Gastroesophageal sphincter (tissue), 4 donors: ENCODE results near the gene ACAP1. TPM values are rescaled to one million over a fixed set of nuclear protein-coding genes. Genes with fewer than 3 reads are reported as not detected.
"Not testable (repeated sequence)": the region's sequence is repeated elsewhere in the genome, so short reads cannot be mapped to it uniquely, and the experiment has no call there.

ENCODE experiments used
- ATAC-seq: fragments of 150-250 bp; one replicate; pipeline ENCODE4 v1.9.1; 2016; ENCODE audit warnings: mild to moderate bottlenecking, moderate library complexity
- H3K27ac ChIP-seq, 4 donors: fragments of 200-600 bp; sonication (generic) in 3 of 4; 1 replicate in 3 of 4; 2 replicates in 1 of 4; pipeline ENCODE4 v1.5.1; 2016 to 2019
- H3K27me3 ChIP-seq: fragments of 200-600 bp; sonication (generic); one replicate; pipeline ENCODE4 v1.5.1; 2019
- H3K36me3 ChIP-seq, 2 donors: fragments of 200-600 bp; sonication (generic); one replicate each; pipeline ENCODE4 v1.5.1; 2019; ENCODE audit warnings: control low read depth in 1 of 2
- H3K4me1 ChIP-seq, 3 donors: fragments of 200-600 bp; sonication (generic); 1 replicate in 2 of 3; 2 replicates in 1 of 3; pipeline ENCODE4 v1.5.1; 2016 to 2019; ENCODE audit warnings: control low read depth in 2 of 3
- H3K4me3 ChIP-seq, 2 donors: fragments of 200-600 bp; sonication (generic); one replicate each; pipeline ENCODE4 v1.5.1; 2019; ENCODE audit warnings: mild to moderate bottlenecking in 1 of 2, moderate library complexity in 1 of 2
- H3K9me3 ChIP-seq, 3 donors: fragments of 200-600 bp; sonication (generic); one replicate each; pipeline ENCODE4 v1.5.1; 2017 to 2019; ENCODE audit warnings: control low read depth in 2 of 3
- EP300 ChIP-seq: sonication (generic); formaldehyde crosslinking; IDR thresholded peaks from one replicate; pipeline ENCODE4 v1.6.1; 2017; ENCODE audit warnings: antibody characterized with exemption, mild to moderate bottlenecking
- POLR2A ChIP-seq, 2 donors: fragments of 450-650 bp; IDR thresholded peaks; one replicate each; pipeline ENCODE4 v1.6.1; 2017; ENCODE audit warnings: antibody characterized with exemption in 2 of 2, mild to moderate bottlenecking in 2 of 2, moderate library complexity in 1 of 2
- POLR2AphosphoS5 ChIP-seq: sonication (generic); formaldehyde crosslinking; IDR thresholded peaks from one replicate; pipeline ENCODE4 v1.6.1; 2017; ENCODE audit warnings: antibody characterized with exemption
- WGBS, 2 donors: methylation state at CpG; one replicate each; pipeline ENCODE4 v1.1.5; 2018; ENCODE audit warnings: low coverage in 1 of 2; 5-methylcytosine and 5-hydroxymethylcytosine counted together
- total RNA-seq, 4 donors: library from RNA; depleted of rRNA; stranded (reverse); fragments of >200 nt; gene quantifications; one replicate each; pipeline ENCODE4 v1.1.0, GENCODE V29; 2016
- TF ChIP-seq, protein P1 (sequence below), 4 experiments: fragments of 200-600 bp in 2 of 4; fragments of 450-650 bp in 2 of 4; sonication (generic) in 1 of 4; IDR thresholded peaks; one replicate each; pipeline ENCODE4 v1.5.1; 2017 to 2019; ENCODE audit warnings: antibody characterized with exemption in 4 of 4, mild to moderate bottlenecking in 2 of 4, moderate library complexity in 2 of 4

The ACAP1 gene
- total RNA-seq, 4 donors from 2014 or later, result 2.0 to 4.6 (median 3.5) TPM

GRCh38 chr17:7367918-7368598 lies 31.7 kb downstream of the ACAP1 start:
- H3K4me1 ChIP-seq, result no peaks in the 10 kb centered on the region
- ATAC-seq, result no peak
- no peaks in the 10 kb centered on the region for H3K9me3 ChIP-seq
- no peak overlapping the region for H3K4me3 ChIP-seq
- no peaks in the 10 kb centered on the region for H3K36me3 ChIP-seq
- H3K27me3 ChIP-seq, result peaks cover 18% of the 10 kb centered on the region
- TF ChIP-seq POLR2AphosphoS5 (no peak), EP300 (no peak), POLR2A (IDR thresholded peaks at IDR 0.05) (no peak)
- TF ChIP-seq, protein P1, sequence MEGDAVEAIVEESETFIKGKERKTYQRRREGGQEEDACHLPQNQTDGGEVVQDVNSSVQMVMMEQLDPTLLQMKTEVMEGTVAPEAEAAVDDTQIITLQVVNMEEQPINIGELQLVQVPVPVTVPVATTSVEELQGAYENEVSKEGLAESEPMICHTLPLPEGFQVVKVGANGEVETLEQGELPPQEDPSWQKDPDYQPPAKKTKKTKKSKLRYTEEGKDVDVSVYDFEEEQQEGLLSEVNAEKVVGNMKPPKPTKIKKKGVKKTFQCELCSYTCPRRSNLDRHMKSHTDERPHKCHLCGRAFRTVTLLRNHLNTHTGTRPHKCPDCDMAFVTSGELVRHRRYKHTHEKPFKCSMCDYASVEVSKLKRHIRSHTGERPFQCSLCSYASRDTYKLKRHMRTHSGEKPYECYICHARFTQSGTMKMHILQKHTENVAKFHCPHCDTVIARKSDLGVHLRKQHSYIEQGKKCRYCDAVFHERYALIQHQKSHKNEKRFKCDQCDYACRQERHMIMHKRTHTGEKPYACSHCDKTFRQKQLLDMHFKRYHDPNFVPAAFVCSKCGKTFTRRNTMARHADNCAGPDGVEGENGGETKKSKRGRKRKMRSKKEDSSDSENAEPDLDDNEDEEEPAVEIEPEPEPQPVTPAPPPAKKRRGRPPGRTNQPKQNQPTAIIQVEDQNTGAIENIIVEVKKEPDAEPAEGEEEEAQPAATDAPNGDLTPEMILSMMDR (IDR thresholded peaks at IDR 0.05), result no peak
- H3K27ac ChIP-seq, result no peak overlapping the region
- WGBS, 2 donors, result 60 to 68% methylated on average over 6 to 9 of the region's 13 CpGs

DNA sequence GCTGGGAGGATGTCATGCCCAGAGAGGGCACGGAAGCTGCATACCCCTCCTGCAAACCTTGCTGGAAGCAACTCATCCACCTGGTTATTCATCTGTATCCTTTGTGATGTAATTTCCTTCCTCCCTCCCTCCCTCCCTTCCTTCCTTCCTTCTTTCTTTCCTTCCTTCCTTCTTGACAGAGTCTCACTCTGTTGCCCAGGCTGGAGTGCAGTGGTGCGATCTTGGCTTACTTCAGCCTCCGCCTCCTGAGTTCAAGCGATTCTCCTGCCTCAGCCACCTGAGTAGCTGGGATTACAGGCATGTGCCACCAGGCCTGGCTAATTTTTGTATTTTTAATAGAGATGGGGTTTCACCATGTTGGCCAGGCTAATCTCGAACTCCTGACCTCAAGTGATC lies 32.3 kb downstream of the ACAP1 start:
- not testable (repeated sequence) for H3K4me1 ChIP-seq, H3K9me3 ChIP-seq, H3K36me3 ChIP-seq, H3K4me3 ChIP-seq, H3K27ac ChIP-seq, ATAC-seq
- 85% methylated on average over 5 of the region's 5 CpGs; no CpG with 5 or more reads in 1 of the 2 donors for WGBS, 2 donors
- peaks cover 18% of the 10 kb centered on the region for H3K27me3 ChIP-seq

GRCh38 chr17:7369825-7370224 lies 33.5 kb downstream of the ACAP1 start:
- ATAC-seq, result no peak
- WGBS, 2 donors, result 50 to 78% methylated on average over 2 to 3 of the region's 5 CpGs

DNA sequence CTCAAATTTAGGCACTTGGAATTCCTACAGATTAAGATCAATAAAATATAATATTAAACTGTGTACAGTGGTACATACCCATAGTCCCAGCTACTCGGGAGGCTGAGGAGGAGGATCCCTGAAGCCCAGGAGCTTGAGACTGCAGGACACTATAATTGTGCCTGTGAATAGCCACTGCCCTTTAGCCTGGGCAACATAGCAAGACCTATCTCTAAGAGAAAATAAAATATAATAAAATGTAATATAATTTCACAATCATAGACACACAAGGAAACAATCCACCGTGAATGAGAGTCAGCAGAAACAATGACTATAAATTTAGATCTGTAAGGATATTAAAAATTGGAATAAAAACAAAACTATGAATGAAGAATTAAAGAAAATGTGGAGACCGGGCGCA lies 34.5 kb downstream of the ACAP1 start:
- H3K4me1 ChIP-seq, result no peaks in the 10 kb centered on the region
- H3K4me3 ChIP-seq, result no peak overlapping the region
- WGBS, 2 donors, result 78 to 92% methylated on average over 3 to 4 of the region's 4 CpGs
- H3K27me3 ChIP-seq, result peaks cover 18% of the 10 kb centered on the region
- TF ChIP-seq, protein P1 (IDR thresholded peaks at IDR 0.05), result no peak
- no peak for TF ChIP-seq POLR2AphosphoS5
- TF ChIP-seq POLR2A (IDR thresholded peaks at IDR 0.05), result no peak
- no peak for TF ChIP-seq EP300
- ATAC-seq, result no peak
- no peak overlapping the region for H3K27ac ChIP-seq
- no peaks in the 10 kb centered on the region for H3K9me3 ChIP-seq
- H3K36me3 ChIP-seq, result no peaks in the 10 kb centered on the region

More at GRCh38 chr17:7369825-7370224, 33.5 kb downstream of the ACAP1 start:
- no peak overlapping the region for H3K4me3 ChIP-seq
- H3K9me3 ChIP-seq, result no peaks in the 10 kb centered on the region
- H3K27me3 ChIP-seq, result peaks cover 18% of the 10 kb centered on the region
- no peak overlapping the region for H3K27ac ChIP-seq
- no peaks in the 10 kb centered on the region for H3K36me3 ChIP-seq
- no peaks in the 10 kb centered on the region for H3K4me1 ChIP-seq
- TF ChIP-seq EP300 (no peak), POLR2AphosphoS5 (no peak), POLR2A (IDR thresholded peaks at IDR 0.05) (no peak)
- TF ChIP-seq, protein P1 (IDR thresholded peaks at IDR 0.05), result no peak

DNA sequence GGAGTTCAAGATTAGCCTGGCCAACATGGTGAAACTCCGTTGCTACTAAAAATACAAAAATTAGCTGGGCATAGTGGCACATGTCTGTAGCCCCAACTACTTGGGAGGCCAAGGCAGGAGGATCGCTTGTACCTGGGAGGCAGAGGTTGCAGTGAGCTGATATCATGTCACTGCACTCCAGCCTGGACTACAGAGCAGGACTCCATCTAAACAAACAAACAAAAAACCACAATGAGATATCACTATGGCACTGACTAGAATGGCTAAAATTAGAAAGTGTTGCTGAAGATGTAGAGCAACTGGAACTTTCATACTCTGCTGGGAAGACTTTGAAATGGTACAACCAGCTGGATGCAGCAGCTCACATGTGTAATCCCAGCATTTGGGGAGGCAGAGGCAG lies 38.0 kb downstream of the ACAP1 start:
- H3K4me1 ChIP-seq, result no peaks in the 10 kb centered on the region
- TF ChIP-seq POLR2A (IDR thresholded peaks at IDR 0.05) (no peak), POLR2AphosphoS5 (no peak), EP300 (no peak)
- TF ChIP-seq, protein P1 (IDR thresholded peaks at IDR 0.05), result no peak
- H3K36me3 ChIP-seq, result no peaks in the 10 kb centered on the region
- ATAC-seq, result no peak
- WGBS, 2 donors, result 67 to 78% methylated on average over 1 to 2 of the region's 2 CpGs
- no peak overlapping the region for H3K27ac ChIP-seq
- H3K9me3 ChIP-seq, result no peaks in the 10 kb centered on the region
- no peak overlapping the region for H3K4me3 ChIP-seq
- H3K27me3 ChIP-seq, result peaks cover 13% of the 10 kb centered on the region
